ENCODE measurements around the gene CRTAC1. TPM values are rescaled to one million over a fixed set of nuclear protein-coding genes. Genes with fewer than 3 reads are reported as not detected.

Gene CRTAC1
- total and polyA plus RNA-seq, 9 of the 15 experiments (the other 6 are each of a cell fraction or from before 2014, with no cell fraction given), result not detected

DNA sequence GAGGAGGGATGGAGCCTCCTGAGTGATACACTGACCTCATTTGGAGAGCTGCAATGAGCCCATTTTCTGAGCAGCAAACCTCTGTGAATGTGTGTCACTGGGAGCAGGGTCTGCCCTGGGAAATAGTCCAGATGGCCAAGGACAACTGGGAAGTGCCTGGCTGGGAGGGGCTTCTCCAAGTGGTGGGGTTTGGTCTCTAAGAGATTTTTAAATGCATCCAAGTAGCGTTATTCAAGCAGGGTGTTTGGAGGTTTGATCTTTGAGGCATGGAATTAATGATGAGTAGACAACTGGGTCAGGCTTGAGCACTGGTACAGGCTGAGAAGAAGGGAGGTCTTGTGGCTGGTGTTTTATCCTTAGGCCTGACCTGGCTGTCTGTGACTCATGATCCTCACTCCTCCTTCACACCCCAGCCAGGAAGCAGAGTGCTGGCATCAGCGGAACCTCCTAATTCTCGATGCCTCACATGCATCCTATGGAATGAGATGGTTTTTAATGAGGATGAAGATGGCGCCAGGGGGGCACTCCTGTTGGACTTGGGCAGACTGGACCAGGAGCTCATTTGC, 177.5 kb downstream of the CRTAC1 start (continued):
- TF ChIP-seq, protein P1, sequence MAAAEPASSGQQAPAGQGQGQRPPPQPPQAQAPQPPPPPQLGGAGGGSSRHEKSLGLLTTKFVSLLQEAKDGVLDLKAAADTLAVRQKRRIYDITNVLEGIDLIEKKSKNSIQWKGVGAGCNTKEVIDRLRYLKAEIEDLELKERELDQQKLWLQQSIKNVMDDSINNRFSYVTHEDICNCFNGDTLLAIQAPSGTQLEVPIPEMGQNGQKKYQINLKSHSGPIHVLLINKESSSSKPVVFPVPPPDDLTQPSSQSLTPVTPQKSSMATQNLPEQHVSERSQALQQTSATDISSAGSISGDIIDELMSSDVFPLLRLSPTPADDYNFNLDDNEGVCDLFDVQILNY (CRISPR knock-in tag; IDR thresholded peaks at IDR 0.05), result no peak
- TF ChIP-seq PML (IDR thresholded peaks at IDR 0.05; ENCODE audit: low read length) (no peak), CCNT2 (IDR thresholded peaks at IDR 0.05; ENCODE audit: borderline replicate concordance, extremely low read depth, insufficient read length, low read depth, low read length) (no peak), SMAD1 (IDR thresholded peaks at IDR 0.05; ENCODE audit: low read depth, low read length, partially characterized antibody) (no peak), STAT5A (IDR thresholded peaks at IDR 0.05; ENCODE audit: borderline replicate concordance, low read length) (no peak)

DNA sequence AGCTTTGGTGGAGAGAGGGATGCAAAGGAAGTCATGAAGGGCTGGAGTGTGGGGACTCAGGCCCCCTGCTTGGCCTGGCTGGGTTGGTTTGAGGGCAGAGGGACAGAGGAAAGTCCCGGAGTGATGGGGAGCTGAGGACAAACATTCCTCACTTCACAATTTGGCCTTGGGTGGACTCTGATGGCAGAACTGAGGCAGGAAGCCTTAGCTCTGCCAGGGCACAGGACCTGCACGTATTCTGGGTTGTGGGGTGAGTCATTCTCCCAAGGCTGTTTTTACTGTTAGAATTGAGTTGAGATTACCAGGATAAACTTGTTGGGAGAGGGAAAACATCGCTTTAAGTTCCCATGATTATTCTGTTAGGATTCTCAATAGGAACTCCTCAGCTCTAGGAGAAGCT, 178.1 kb downstream of the CRTAC1 start:
- Histone ChIP-seq H3K4me1 (replicated peaks in 1 of 2; ENCODE audit: control insufficient read depth in 2 of 2, insufficient read depth in 2 of 2, low read length in 2 of 2) (peaks cover 0 to 9% of the 10 kb centered on the region in 2 experiments; a peak in 2 of 5 replicates), H3K79me2 (ENCODE audit: control insufficient read depth, insufficient read depth, low read length) (no peaks in the 10 kb centered on the region), H3K9ac (ENCODE audit: insufficient read depth in 1 of 2, low read depth in 2 of 2, low read length in 2 of 2) (no peak overlapping the region), H3K36me3 (ENCODE audit: control insufficient read depth, insufficient read depth, low read length) (no peaks in the 10 kb centered on the region), H3K4me2 (ENCODE audit: insufficient read depth, low read length) (no peak overlapping the region), H2AFZ (ENCODE audit: low read depth, low read length) (no peak overlapping the region), H3K9me3 (replicated peaks; ENCODE audit: control insufficient read depth, insufficient read depth, low read depth, low read length) (no peaks in the 10 kb centered on the region), H4K20me1 (replicated peaks; ENCODE audit: control insufficient read depth, insufficient read depth, low read length) (no peaks in the 10 kb centered on the region; the same call in 1 of the 2 replicates), H3K4me3 (no peak overlapping the region), H3K27me3 (ENCODE audit: control insufficient read depth in 2 of 2, insufficient read depth in 2 of 2, low read length in 2 of 2) (peaks cover 0 to 13% of the 10 kb centered on the region in 2 experiments; a peak in 2 of 5 replicates), H3K9me1 (ENCODE audit: control insufficient read depth, insufficient read depth, low read length) (no peaks in the 10 kb centered on the region), H3K27ac (ENCODE audit: extremely low read depth, low read depth, low read length) (no peak overlapping the region)
- TF ChIP-seq PTBP1 (IDR thresholded peaks at IDR 0.05; ENCODE audit: low read depth, low read length) (no peak), TCFL5 (CRISPR knock-in tag; conservative IDR thresholded peaks at IDR 0.05) (no peak), MAX (CRISPR knock-in tag; IDR thresholded peaks at IDR 0.05) (no peak), ZNF274 (IDR thresholded peaks at IDR 0.05; ENCODE audit: borderline replicate concordance, low read depth, low read length) (no peak)
- ChIA-PET POLR2A (no interaction called here), CTCF (ENCODE audit: low intra/inter-chr PET ratio) (no interaction called here)
- no peak for DNase-seq (ENCODE audit: extremely low read depth in 1 of 4, low spot score in 3 of 4)
- ATAC-seq, result no peak
- in situ Hi-C loops (cut with MboI) (loop anchor here (25.0 kb wide), 1 partner anchor 90 kb away; the partner anchor contains the start of gene SFRP5), intact Hi-C loops (cut with micrococcal nuclease) (no loop called here)
- FAIRE-seq, result no peak
- WGBS (ENCODE audit: insufficient coverage, low coverage, missing lambda C conversion rate), result 6% methylated on average over 2 of the region's 3 CpGs
- BruUV-seq (replicated peaks), result no TSS peak
